ENCODE measurements around the gene RAX.

The RAX gene

GRCh38 chr18:59306640-59307039 lies 33.4 kb upstream of the RAX start:
- Histone ChIP-seq H3K9me3 (no peaks in the 10 kb centered on the region), H3K4me1 (peaks cover 0 to 7% (median 2%) of the 10 kb centered on the region in 4 donors), H3K4me3 (no peak overlapping the region), H3K27ac (no peak overlapping the region), H3K36me3 (no peaks in the 10 kb centered on the region), H3K27me3 (peaks cover 0 to 38% of the 10 kb centered on the region in 2 donors)
- intact Hi-C loops (cut with DNase I; ENCODE audit: low total_unique reads), result loop anchor here (5.0 kb wide), 1 partner anchor 96 kb away; no protein-coding TSS in a partner anchor
- no peak for TF ChIP-seq CTCF (IDR thresholded peaks at IDR 0.05)
- DNase-seq, result no peak

GRCh38 chr18:59305295-59305694 lies 32.0 kb upstream of the RAX start:
- Histone ChIP-seq H3K4me1 (peaks cover 0 to 7% (median 2%) of the 10 kb centered on the region in 4 donors), H3K4me3 (no peak overlapping the region), H3K36me3 (no peaks in the 10 kb centered on the region), H3K27ac (no peak overlapping the region), H3K9me3 (no peaks in the 10 kb centered on the region), H3K27me3 (peaks cover 0 to 35% of the 10 kb centered on the region in 2 donors)
- intact Hi-C loops (cut with DNase I; ENCODE audit: low total_unique reads), result loop anchor here (5.0 kb wide), 1 partner anchor 97 kb away; no protein-coding TSS in a partner anchor
- DNase-seq, result no peak
- no peak for TF ChIP-seq CTCF (IDR thresholded peaks at IDR 0.05)

GRCh38 chr18:59303656-59304195 lies 30.5 kb upstream of the RAX start:
- Histone ChIP-seq H3K9me3 (no peaks in the 10 kb centered on the region), H3K27ac (no peak overlapping the region), H3K4me1 (peaks cover 0 to 2% (median under 1%) of the 10 kb centered on the region in 4 donors), H3K27me3 (peaks cover 0 to 30% of the 10 kb centered on the region in 2 donors), H3K4me3 (no peak overlapping the region), H3K36me3 (no peaks in the 10 kb centered on the region)
- no peak for DNase-seq
- intact Hi-C loops (cut with DNase I; ENCODE audit: low total_unique reads), result no loop called here
- no peak for TF ChIP-seq CTCF (IDR thresholded peaks at IDR 0.05)

GRCh38 chr18:59303006-59303405 lies 29.8 kb upstream of the RAX start:
- Histone ChIP-seq H3K36me3 (no peaks in the 10 kb centered on the region), H3K9me3 (no peaks in the 10 kb centered on the region), H3K27me3 (peaks cover 0 to 28% of the 10 kb centered on the region in 2 donors), H3K4me3 (no peak overlapping the region), H3K27ac (no peak overlapping the region), H3K4me1 (no peaks in the 10 kb centered on the region)
- intact Hi-C loops (cut with DNase I; ENCODE audit: low total_unique reads), result no loop called here
- DNase-seq, result no peak
- TF ChIP-seq CTCF (IDR thresholded peaks at IDR 0.05), result no peak

GRCh38 chr18:59301929-59302328 lies 28.7 kb upstream of the RAX start:
- Histone ChIP-seq H3K27ac (no peak overlapping the region), H3K36me3 (no peaks in the 10 kb centered on the region), H3K4me3 (no peak overlapping the region), H3K27me3 (peaks cover 0 to 22% of the 10 kb centered on the region in 2 donors), H3K4me1 (no peaks in the 10 kb centered on the region), H3K9me3 (no peaks in the 10 kb centered on the region)
- no peak for TF ChIP-seq CTCF (IDR thresholded peaks at IDR 0.05)
- intact Hi-C loops (cut with DNase I; ENCODE audit: low total_unique reads), result no loop called here
- DNase-seq, result no peak
